Activated gamma-delta T cell treated with Interleukin-2 at 50 U/mL for 16 hours (primary cell): Measurements from ENCODE around the gene RTN3.
"Not testable (repeated sequence)": the region's sequence is repeated elsewhere in the genome, so short reads cannot be mapped to it uniquely, and the experiment has no call there.

Experiments used
- DNase-seq: peaks from one replicate; pipeline ENCODE4 v3.0.0-alpha.2; 2020

Gene RTN3

DNA sequence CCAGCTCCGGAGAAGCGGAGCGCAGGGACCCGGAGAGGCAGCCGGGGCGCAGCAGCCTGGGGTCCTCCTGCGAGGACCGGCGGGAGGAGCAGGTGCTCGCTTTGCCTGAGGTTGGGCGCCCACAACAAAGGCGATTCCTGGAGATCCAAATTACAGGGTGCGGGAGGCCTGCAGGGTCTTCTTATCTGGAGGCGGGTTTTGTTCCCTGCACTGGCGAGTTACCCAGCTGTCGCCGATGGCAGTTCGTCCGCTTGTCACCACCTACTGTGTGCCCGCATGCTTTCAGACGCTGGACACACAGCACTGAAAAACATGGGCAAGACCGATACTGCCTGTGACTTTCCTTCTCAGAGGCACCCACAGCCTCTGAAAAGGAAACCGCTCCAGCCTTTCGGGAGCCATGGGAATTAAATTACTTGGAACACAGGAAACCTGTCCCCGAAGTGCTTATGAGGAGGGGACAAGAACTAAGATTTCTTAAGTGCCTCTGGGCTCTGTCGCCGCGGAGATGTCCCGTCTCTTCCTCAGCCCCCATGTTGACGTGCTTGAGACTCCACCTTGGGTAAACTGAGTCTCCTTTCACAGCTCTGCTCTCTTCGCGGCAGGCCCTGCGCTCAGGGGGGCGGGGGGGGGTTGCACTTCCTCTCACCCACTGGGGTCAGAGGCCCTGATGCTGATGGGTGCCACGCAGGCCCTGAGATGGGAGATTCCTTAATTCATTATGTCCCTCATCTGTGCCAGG, 88.6 kb downstream of the RTN3 start:
- DNase-seq = no peak

DNA sequence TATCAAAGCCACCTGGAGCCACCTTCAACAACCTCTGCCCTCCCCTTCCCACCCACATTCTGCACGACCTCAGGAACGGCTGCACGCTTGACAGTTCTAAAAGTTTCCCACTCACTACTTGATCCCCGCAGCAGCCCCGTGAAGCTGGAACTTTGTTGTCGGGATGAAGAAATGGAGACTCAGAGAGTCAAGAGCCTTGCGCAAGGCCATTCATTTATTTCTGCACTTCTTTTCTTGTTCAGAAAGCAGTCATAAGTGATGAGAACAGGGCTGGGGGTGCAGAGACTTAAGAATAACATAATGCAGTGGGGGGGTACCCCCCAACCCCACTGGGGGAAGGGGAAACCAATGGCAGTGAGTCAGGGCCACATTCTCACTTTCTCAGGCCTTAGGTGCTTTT, 89.5 kb downstream of the RTN3 start:
- no peak for DNase-seq

DNA sequence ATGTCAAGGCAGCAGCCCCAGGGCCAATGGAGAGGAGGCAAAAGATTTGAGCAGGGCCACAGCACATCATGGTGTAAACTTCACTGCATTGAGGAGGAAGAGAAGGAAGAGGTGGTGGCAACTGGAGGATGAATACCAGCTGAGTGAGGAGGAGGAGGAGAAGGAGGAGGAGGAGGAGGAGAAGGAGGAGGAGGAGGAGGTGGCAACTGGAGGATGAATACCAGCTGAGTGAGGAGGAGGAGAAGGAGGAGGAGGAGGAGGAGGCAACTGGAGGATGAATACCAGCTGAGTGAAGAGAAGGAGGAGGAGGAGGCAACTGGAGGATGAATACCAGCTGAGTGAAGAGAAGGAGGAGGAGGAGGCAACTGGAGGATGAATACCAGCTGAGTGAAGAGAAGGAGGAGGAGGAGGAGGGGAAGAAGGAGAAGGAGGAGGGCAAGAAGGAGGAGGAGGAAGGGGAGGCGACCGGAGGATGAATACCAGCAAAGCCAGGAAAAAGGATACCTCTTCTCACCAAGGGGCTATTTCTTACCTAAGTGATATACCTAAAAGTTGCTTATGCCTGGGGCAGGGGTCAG, 90.5 kb downstream of the RTN3 start:
- DNase-seq = not testable (repeated sequence)

DNA sequence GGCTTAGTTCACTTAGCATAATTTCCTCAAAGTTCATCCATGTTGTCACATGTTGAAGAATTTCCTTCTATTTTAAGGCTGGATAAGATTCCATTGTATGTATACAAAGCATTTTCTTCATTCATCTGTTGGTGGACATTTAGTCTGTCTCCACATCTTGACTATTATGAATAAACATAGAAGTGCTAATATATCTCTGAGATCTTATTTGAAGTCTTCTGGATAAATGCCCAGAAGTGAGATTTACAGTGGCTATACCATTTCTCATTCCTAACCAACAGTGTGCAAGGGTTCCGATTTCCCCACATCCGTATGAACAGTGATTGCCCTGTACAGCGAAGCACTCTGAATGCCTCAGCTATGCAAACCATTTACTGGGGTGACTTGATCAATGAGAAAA, 93.9 kb downstream of the RTN3 start:
- DNase-seq = no peak

DNA sequence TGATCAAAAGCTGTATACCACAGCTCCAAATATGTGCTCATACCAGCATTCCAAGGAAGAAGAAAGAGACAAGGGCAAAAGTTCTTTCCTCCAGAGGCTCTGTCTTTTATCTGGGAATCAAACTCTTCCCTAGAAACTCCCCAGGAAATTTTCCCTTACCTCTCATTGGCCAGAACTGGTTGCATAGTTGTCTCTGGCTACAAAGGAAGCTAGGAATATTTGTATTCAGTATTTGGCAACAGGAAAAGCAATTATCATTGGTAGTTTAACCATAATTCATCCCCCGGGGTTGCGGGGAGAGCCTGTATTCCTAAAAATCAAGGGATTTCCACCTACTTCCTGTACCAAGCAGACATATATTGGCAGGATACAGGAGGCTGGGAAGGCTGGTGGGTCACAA, 97.7 kb downstream of the RTN3 start:
- no peak for DNase-seq

DNA sequence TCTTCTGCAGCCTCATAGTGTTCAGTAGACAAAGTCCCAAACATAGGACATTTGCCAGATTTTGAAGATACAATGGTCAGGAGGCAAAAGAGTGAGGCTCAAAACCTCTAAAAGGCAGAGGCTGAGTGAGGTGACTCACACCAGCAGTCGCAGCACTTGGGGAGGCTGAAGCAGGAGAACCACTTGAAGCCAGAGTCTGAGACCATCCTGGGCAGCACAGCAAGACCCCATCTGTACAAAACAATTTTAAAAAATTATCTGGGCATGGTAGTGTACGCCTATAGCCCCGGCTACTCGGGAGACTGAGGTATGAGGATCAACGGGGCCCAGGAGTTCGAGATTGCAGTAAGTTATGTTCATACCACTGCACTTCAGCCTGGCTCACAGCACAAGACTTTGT, 101.4 kb downstream of the RTN3 start:
- no peak for DNase-seq

DNA sequence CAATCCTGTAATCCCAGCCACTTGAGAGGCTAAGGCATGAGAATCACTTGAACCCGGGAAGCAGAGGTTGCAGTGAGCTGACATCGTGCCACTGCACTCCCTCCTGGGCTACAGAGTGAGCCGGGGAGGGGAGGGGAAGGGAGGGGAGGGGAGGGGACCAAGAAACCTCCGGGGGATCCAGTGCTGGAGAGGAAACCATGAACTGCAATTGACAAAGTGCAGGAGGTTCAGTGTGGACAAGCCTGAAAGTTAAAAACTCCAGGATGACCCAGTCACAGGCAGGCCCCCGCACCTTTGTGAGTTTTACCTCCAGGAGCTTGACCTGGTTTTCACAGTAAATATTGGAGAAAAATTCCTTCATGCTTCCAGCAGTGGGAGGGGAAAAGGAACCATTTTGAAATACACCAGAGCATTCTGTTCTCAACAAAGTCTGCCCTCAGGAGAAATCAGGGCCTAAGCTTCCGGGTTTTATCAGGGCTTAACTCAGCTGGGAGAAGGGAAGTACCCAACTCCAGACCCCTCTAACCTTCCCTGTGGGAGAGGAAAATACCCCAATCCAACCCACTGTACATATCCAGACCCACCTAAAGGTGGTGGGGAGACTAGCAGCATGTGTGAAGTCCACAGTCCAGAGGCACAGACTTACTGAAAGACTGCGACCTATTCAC, 102.8 kb downstream of the RTN3 start:
- no peak for DNase-seq

DNA sequence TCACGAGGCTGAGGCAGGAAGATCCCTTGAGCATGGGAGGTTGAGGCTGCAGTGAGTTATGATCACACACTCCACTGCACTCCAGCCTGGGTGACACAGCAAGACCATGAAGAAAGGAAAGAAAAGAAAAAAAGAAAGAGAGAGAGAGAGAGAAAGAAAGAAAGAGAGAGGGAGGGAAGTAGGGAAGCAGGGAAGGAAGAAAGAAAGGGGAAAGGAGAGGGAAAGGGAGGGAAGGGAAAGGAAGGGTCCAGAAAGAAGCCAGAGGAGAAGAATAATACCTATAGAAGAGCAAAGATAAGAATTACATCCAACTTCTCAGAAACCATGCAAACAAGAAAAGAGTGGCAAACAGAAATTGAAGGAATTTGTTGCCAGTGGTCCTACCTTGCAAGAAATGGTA, 104.5 kb downstream of the RTN3 start:
- no peak for DNase-seq

DNA sequence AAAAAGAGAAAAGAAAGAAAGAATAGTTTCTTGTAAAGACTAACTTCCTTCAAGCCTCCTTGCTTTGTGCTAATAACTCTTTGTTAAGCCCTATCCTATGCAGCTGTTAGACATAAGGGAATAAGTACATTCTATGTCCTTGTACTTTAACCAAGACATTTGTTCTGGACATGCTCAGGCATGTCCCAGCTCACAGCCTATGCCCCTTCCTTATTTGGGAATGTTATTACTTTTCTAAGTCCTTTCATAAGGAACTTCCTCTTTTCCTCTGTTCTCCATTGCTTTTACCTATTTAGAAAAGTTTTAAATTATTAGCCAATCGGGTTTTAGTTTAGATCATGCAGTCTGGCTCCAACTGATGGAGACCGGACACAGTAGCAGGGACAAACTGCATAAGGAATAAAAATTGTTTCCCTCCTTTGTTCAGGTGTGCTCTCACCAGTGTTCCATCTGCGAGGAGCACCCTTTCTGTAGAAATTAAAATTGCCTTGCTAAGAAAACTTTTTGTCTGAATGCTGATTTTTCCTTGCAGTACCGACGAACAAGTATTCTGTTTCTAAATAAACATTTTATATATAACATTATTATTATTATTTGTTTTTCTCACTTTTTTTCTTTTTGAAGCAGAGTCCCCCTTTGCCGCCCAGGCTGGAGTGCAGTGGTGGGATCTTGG, 110.3 kb downstream of the RTN3 start:
- DNase-seq = no peak

DNA sequence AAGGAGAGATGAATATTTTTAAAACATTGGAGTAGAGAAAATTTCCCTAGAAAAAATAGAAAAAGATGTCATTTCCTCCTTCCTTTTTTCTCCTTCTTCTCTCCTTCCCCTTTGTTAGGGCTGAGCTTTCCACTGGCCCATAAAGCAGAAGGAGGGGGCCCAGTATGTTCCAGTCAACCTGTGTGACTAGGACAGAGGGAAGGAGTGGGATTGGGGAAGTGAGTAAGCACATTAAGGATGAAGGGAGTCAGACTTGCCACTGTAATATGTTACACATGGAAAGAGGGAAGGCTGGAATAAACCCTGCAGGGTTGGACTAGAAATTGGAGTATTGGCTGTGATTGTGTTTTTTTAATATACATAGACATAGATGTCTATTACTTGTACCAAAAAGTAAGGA, 111.9 kb downstream of the RTN3 start:
- no peak for DNase-seq

DNA sequence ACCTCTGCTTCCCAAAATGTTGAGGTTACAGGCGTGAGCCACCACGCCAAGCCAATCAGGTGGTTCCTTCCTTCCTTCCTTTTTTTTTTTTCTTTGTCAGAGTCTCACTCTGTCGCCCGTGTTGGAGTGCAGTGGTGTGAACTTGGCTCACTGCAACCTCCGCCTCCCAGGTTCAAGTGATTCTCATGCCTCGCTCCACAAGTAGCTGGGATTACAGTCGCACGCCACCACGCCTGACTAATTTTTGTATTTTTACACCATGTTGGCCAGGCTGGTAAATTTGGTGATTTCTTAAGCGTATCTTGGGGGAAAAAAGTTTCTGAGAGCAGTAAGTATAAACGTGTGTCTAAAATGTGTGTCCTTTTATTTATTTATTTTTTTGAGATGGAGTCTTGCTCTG, 113.8 kb downstream of the RTN3 start:
- DNase-seq = no peak

DNA sequence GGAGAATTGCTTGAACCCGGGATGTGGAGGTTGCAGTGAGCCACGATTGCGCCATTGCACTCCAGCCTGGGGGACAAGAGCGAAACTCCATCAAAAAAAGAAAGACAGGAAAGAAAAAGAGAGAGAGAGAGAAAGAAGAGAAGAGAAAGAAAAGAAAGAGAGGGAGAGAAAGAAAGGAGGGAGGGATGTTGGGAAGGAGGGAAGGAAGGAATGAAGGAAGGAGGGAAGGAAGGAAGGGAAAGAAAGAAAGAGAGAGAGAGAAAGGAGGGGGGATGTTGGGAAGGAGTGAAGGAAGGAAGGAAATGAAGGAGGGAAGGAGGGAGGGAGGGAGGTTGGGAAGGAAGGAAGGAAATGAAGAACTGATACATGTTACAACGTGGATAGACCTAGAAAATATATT, 119.6 kb downstream of the RTN3 start:
- DNase-seq = no peak

DNA sequence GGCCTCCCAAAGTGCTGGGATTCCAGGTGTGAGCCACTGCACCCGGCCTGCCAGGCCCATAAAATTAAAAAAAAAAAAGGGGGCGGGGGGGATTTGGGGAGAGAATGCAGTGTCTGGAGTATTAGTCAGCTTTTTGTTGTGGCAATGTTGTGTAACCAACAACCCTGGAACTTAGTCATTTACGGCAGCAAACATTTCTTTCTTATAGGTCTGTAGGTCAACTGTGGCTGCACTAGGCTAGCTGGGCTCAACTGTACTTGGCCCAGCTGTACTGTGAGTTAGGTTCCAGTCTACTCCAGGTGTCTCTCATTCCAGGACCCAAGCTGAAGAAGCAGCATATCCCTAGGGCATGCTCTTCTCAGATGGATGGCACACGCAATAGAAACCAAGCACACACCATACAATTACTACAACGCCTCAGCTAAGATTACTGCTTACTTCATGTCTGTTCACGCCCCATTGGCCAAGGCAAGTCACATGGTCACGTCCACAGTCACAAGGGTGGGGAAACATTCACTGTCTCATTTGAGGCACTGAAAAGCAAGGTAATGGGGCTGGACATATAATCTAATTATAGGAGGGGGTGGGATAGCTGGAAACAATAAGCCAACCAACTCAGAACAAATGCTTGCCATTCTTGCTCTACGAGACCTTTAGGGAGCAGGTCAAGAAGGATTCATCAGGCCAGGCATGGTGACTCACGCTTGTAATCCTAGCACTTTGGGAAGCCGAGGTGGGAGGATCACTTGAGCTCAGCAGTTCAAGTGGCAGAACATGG, 121.5 kb downstream of the RTN3 start:
- no peak for DNase-seq

DNA sequence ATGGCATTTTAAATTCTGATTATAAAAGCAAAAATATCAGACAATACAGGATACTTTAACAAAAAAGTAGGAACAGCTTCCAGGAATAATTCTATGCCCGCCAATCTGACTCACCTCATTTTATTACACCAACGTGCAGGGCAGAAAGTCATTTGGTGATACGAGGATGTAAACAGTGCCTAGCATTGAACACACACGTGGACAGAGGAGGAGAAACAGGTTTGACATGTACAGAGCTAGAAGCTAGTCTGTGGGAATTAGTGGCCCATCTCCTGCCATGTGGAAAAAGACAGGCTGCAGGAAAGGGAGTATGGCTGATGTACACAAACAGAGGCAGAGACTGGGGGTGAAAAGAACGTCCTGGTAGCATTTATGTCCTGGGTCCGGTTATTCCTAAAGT, 123.0 kb downstream of the RTN3 start:
- DNase-seq = no peak

DNA sequence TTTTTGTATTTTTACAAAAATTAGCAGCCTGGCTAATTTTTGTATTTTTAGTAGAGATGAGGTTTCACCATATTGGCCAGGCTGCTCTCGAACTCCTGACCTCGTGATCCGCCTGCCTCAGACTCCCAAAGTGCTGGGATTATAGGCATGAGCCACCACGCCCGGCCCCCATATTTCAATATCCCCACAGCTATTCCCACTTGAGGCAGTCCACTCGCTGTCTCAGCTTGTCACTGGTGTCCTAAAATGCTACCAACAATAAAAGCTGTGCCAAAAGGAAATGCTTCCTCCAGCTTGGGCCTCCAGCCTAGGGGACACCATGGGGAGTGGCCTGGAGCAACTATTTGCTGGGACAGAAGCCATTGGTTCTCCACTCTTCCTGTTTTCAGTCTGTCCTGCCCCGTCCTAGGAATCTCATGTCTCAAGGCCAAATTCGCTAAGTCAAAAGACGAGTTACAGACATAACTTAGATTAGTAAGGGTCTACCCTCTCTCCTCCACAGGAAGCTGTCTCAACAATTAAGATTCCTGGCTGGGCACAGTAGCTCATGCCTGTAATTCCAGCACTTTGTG, 124.6 kb downstream of the RTN3 start:
- no peak for DNase-seq
